Measurements from ENCODE around the gene OTOGL.

Gene OTOGL

DNA sequence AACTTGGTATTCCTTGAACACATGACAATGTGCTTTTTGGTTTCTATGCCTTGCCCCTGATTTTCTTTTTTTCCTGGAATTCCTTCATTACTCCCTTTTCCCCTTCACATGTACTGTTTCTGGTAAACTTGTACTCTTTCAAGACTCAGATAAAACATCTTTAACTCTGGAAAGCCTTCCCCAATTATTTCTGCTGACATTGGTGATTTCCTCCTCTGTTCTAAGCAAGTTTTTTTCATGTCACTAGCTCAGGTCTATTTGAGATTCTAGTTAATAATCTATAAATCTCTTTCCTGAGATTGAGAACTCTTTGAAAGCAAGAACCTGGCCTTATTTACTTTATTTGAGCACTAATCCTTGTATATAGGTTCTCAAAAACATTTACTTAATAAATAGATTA is 320.7 kb downstream of the OTOGL start:
- Histone ChIP-seq H3K27me3 (no peaks in the 10 kb centered on the region), H3K4me3 (ENCODE audit: low read depth in 1 of 2, low read length in 1 of 2) (no peak overlapping the region), H3K27ac (no peak overlapping the region), H3K4me1 (ENCODE audit: control insufficient read depth in 1 of 2, insufficient read depth in 1 of 2, low read depth in 1 of 2, low read length in 1 of 2) (no peaks in the 10 kb centered on the region), H3K9me3 (no peaks in the 10 kb centered on the region), H3K36me3 (no peaks in the 10 kb centered on the region)
- TF ChIP-seq, protein P1, sequence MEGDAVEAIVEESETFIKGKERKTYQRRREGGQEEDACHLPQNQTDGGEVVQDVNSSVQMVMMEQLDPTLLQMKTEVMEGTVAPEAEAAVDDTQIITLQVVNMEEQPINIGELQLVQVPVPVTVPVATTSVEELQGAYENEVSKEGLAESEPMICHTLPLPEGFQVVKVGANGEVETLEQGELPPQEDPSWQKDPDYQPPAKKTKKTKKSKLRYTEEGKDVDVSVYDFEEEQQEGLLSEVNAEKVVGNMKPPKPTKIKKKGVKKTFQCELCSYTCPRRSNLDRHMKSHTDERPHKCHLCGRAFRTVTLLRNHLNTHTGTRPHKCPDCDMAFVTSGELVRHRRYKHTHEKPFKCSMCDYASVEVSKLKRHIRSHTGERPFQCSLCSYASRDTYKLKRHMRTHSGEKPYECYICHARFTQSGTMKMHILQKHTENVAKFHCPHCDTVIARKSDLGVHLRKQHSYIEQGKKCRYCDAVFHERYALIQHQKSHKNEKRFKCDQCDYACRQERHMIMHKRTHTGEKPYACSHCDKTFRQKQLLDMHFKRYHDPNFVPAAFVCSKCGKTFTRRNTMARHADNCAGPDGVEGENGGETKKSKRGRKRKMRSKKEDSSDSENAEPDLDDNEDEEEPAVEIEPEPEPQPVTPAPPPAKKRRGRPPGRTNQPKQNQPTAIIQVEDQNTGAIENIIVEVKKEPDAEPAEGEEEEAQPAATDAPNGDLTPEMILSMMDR (IDR thresholded peaks at IDR 0.05), result no peak

GRCh38 chr12:80422550-80422949 is 323.2 kb downstream of the OTOGL start:
- H3K27ac ChIP-seq, result no peak overlapping the region
- TF ChIP-seq, protein P1 (IDR thresholded peaks at IDR 0.05), result no peak
- H3K4me1 ChIP-seq (ENCODE audit: control insufficient read depth in 1 of 2, insufficient read depth in 1 of 2, low read depth in 1 of 2, low read length in 1 of 2), result no peaks in the 10 kb centered on the region
- no peaks in the 10 kb centered on the region for H3K36me3 ChIP-seq
- no peaks in the 10 kb centered on the region for H3K9me3 ChIP-seq
- no peak overlapping the region for H3K4me3 ChIP-seq (ENCODE audit: low read depth in 1 of 2, low read length in 1 of 2)
- no peaks in the 10 kb centered on the region for H3K27me3 ChIP-seq
